Activated CD4-positive, alpha-beta T cell treated with anti-CD3 and anti-CD28 coated beads, Interleukin-2, amount 10 ng/mL, durations not matched to agents 7 days and 5 days (primary cell): ENCODE results near the gene MAFB. TPM values are rescaled to one million over a fixed set of nuclear protein-coding genes. Genes with fewer than 3 reads are reported as not detected.

ENCODE experiments used
- CTCF ChIA-PET: fragments of 350-600 bp; sonication (Branson Sonifier 250); formaldehyde crosslinking; loops from one replicate; lab custom pipeline; 2021; ENCODE audit warnings: antibody characterized with exemption; lab: Charles Lee
- POLR2A ChIA-PET: fragments of 350-600 bp; sonication (Branson Sonifier 250); formaldehyde crosslinking; loops from one replicate; lab custom pipeline; 2021; ENCODE audit warnings: antibody characterized with exemption; lab: Charles Lee
- DNase-seq: peaks from one replicate; pipeline ENCODE4 v3.0.0-alpha.2; 2020
- H3K27ac Mint-ChIP-seq: one replicate; pipeline ENCODE4 v1.8.0; 2021; ENCODE audit warnings: mild to moderate bottlenecking, moderate library complexity, mixed read lengths
- H3K27me3 Mint-ChIP-seq: one replicate; pipeline ENCODE4 v1.8.0; 2021; ENCODE audit warnings: mixed read lengths
- H3K36me3 Mint-ChIP-seq: one replicate; pipeline ENCODE4 v1.8.0; 2021; ENCODE audit warnings: low read depth, mixed read lengths
- H3K4me1 Mint-ChIP-seq: one replicate; pipeline ENCODE4 v1.8.0; 2021; ENCODE audit warnings: mixed read lengths
- H3K4me3 Mint-ChIP-seq: one replicate; pipeline ENCODE4 v1.8.0; 2021; ENCODE audit warnings: mild to moderate bottlenecking, moderate library complexity, mixed read lengths
- H3K9me3 Mint-ChIP-seq: one replicate; pipeline ENCODE4 v1.8.0; 2021; ENCODE audit warnings: mixed read lengths
- total RNA-seq, 2 experiments: library from RNA; stranded (reverse); gene quantifications; one replicate each; pipeline ENCODE4 v1.2.3, GENCODE V29; 2021

The MAFB gene
- total RNA-seq, 2 experiments from 2014 or later: not detected

GRCh38 chr20:40655451-40655850, 33.6 kb downstream of the MAFB start:
- no peak overlapping the region for H3K4me3 Mint-ChIP-seq
- H3K36me3 Mint-ChIP-seq: no peaks in the 10 kb centered on the region
- CTCF ChIA-PET: no interaction called here
- no peaks in the 10 kb centered on the region for H3K4me1 Mint-ChIP-seq
- H3K27me3 Mint-ChIP-seq: no peaks in the 10 kb centered on the region
- no peak for DNase-seq
- POLR2A ChIA-PET: interaction anchor here (0.6 kb wide), 1 partner anchor 667 kb away, joined by 6 read pairs; no protein-coding TSS in a partner anchor
- H3K9me3 Mint-ChIP-seq: no peaks in the 10 kb centered on the region
- H3K27ac Mint-ChIP-seq: no peak overlapping the region

GRCh38 chr20:40654876-40655275, 34.2 kb downstream of the MAFB start:
- POLR2A ChIA-PET: interaction anchor here (0.6 kb wide), 1 partner anchor 668 kb away, joined by 6 read pairs; no protein-coding TSS in a partner anchor
- no peaks in the 10 kb centered on the region for H3K36me3 Mint-ChIP-seq
- no peak overlapping the region for H3K27ac Mint-ChIP-seq
- CTCF ChIA-PET: no interaction called here
- H3K27me3 Mint-ChIP-seq: no peaks in the 10 kb centered on the region
- H3K4me3 Mint-ChIP-seq: no peak overlapping the region
- no peak for DNase-seq
- no peaks in the 10 kb centered on the region for H3K9me3 Mint-ChIP-seq
- no peaks in the 10 kb centered on the region for H3K4me1 Mint-ChIP-seq

DNA sequence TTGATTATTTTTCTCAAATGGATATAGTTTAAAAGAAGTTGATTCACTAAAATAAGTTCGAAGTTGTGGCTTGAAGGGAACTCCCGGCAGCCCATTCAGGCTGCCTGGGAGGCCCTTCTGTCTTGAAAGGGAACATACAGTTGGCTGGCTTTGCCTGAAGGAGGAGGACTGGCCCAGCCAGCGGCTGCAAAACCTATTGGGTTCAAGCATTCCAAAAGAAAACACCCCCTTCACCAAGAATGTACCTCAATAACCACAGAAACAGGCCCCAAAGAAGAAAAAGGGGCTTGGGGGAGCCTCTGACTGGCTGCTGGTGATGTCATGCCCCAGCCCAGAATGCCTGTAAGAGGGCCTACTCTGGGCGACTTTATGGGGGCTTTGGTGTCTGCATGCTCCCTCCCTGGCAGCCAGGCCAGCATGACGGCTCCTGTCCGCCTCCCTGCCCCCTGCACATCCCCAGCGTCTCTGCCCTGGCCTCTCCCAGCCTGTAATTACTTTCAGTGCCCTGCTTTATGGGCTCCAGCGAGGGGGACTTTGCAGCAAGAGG, 36.5 kb downstream of the MAFB start:
- peaks cover 4% of the 10 kb centered on the region for H3K27me3 Mint-ChIP-seq
- no peaks in the 10 kb centered on the region for H3K4me1 Mint-ChIP-seq
- ChIA-PET POLR2A (no interaction called here), CTCF (interaction anchor here (0.6 kb wide), 1 partner anchor 77 kb away, joined by 3 read pairs; no protein-coding TSS in a partner anchor)
- DNase-seq: no peak
- H3K27ac Mint-ChIP-seq: no peak overlapping the region
- no peak overlapping the region for H3K4me3 Mint-ChIP-seq
- no peaks in the 10 kb centered on the region for H3K9me3 Mint-ChIP-seq
- H3K36me3 Mint-ChIP-seq: no peaks in the 10 kb centered on the region

- Mint-ChIP-seq H3K4me3 (no peak overlapping the region), H3K36me3 (no peaks in the 10 kb centered on the region), H3K27ac (no peak overlapping the region), H3K4me1 (no peaks in the 10 kb centered on the region), H3K27me3 (peaks cover 4% of the 10 kb centered on the region), H3K9me3 (no peaks in the 10 kb centered on the region)
- ChIA-PET CTCF (no interaction called here), POLR2A (no interaction called here)
- no peak for DNase-seq
Observed at GRCh38 chr20:40651151-40651550, 37.9 kb downstream of the MAFB start.

- DNase-seq: no peak
- POLR2A ChIA-PET: no interaction called here
- no peak overlapping the region for H3K27ac Mint-ChIP-seq
- CTCF ChIA-PET: no interaction called here
- H3K4me1 Mint-ChIP-seq: no peaks in the 10 kb centered on the region
- no peaks in the 10 kb centered on the region for H3K36me3 Mint-ChIP-seq
- H3K9me3 Mint-ChIP-seq: no peaks in the 10 kb centered on the region
- H3K27me3 Mint-ChIP-seq: peaks cover 4% of the 10 kb centered on the region
- no peak overlapping the region for H3K4me3 Mint-ChIP-seq
Observed at GRCh38 chr20:40650707-40651106, 38.3 kb downstream of the MAFB start.

DNA sequence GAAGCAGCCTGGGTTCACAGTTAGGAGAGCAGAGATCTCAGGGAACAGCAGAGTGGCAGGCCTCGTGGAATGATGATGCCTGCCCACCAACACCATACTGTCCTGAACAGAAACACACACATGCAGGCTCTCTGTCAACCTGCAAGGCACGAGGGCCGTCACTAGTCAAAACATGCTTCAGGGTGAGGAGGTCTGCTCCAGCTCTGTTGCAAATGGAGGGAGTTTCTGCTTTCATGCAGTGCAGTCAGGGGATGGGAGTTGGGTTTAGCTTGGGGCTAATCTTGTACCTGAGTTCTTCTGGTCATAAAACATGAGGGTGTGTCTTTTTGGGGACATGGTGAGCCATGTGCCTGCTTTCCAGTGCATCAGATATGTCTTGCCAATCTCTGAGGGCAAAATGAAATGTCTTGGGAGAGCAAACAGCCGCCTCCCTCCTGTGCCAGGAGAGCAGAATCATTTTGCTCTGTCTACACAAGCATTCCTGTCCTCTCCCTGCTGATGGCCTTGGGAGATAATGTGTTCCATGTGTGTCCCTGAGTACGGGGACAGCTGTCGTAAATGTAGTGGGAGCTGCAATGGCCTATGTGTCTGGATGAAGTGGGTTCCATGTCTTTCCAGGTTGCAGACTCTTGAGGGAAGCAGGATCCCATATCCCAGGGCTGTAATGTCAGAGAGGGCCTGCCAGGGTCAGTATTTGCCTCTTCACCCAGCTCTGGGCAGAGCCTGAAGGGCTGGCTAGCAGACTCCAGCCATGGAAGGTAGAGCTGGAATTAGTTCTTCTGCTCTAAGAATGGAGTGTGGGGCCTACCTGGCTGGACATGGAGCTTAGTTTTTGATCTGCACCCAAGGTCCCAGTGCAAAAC, 40.6 kb downstream of the MAFB start:
- ChIA-PET POLR2A (no interaction called here), CTCF (no interaction called here)
- no peaks in the 10 kb centered on the region for H3K36me3 Mint-ChIP-seq

GRCh38 chr20:40646813-40647212, 42.2 kb downstream of the MAFB start:
- H3K27me3 Mint-ChIP-seq: peaks cover 4% of the 10 kb centered on the region
- DNase-seq: no peak
- H3K9me3 Mint-ChIP-seq: no peaks in the 10 kb centered on the region
- H3K4me1 Mint-ChIP-seq: no peaks in the 10 kb centered on the region
- no peaks in the 10 kb centered on the region for H3K36me3 Mint-ChIP-seq
- no peak overlapping the region for H3K27ac Mint-ChIP-seq
- POLR2A ChIA-PET: no interaction called here
- CTCF ChIA-PET: no interaction called here
- H3K4me3 Mint-ChIP-seq: no peak overlapping the region

More for the DNA sequence above, 40.6 kb downstream of the MAFB start:
- Mint-ChIP-seq H3K9me3 (no peaks in the 10 kb centered on the region), H3K4me1 (no peaks in the 10 kb centered on the region), H3K27me3 (peaks cover 4% of the 10 kb centered on the region), H3K4me3 (no peak overlapping the region), H3K27ac (no peak overlapping the region)
- DNase-seq: no peak

- Mint-ChIP-seq H3K27ac (no peak overlapping the region), H3K27me3 (peaks cover 4% of the 10 kb centered on the region), H3K36me3 (no peaks in the 10 kb centered on the region), H3K4me1 (no peaks in the 10 kb centered on the region), H3K9me3 (no peaks in the 10 kb centered on the region), H3K4me3 (no peak overlapping the region)
- ChIA-PET POLR2A (no interaction called here), CTCF (no interaction called here)
- no peak for DNase-seq
Observed at GRCh38 chr20:40646361-40646760, 42.7 kb downstream of the MAFB start.

- Mint-ChIP-seq H3K4me1 (no peaks in the 10 kb centered on the region), H3K27ac (no peak overlapping the region), H3K9me3 (no peaks in the 10 kb centered on the region), H3K27me3 (peaks cover 4% of the 10 kb centered on the region), H3K4me3 (no peak overlapping the region), H3K36me3 (no peaks in the 10 kb centered on the region)
- ChIA-PET CTCF (no interaction called here), POLR2A (no interaction called here)
- DNase-seq: no peak
Observed at GRCh38 chr20:40644863-40645262, 44.2 kb downstream of the MAFB start.

GRCh38 chr20:40643891-40644290, 45.1 kb downstream of the MAFB start:
- no peak overlapping the region for H3K27ac Mint-ChIP-seq
- no peak for DNase-seq
- H3K27me3 Mint-ChIP-seq: peaks cover 2% of the 10 kb centered on the region
- no peaks in the 10 kb centered on the region for H3K9me3 Mint-ChIP-seq
- POLR2A ChIA-PET: no interaction called here
- H3K36me3 Mint-ChIP-seq: no peaks in the 10 kb centered on the region
- H3K4me1 Mint-ChIP-seq: no peaks in the 10 kb centered on the region
- H3K4me3 Mint-ChIP-seq: no peak overlapping the region
- CTCF ChIA-PET: no interaction called here

GRCh38 chr20:40641809-40642208, 47.2 kb downstream of the MAFB start:
- ChIA-PET CTCF (no interaction called here), POLR2A (no interaction called here)
- Mint-ChIP-seq H3K27me3 (peaks cover 2% of the 10 kb centered on the region), H3K36me3 (no peaks in the 10 kb centered on the region), H3K4me3 (no peak overlapping the region), H3K27ac (no peak overlapping the region), H3K9me3 (no peaks in the 10 kb centered on the region), H3K4me1 (no peaks in the 10 kb centered on the region)
- DNase-seq: no peak

DNA sequence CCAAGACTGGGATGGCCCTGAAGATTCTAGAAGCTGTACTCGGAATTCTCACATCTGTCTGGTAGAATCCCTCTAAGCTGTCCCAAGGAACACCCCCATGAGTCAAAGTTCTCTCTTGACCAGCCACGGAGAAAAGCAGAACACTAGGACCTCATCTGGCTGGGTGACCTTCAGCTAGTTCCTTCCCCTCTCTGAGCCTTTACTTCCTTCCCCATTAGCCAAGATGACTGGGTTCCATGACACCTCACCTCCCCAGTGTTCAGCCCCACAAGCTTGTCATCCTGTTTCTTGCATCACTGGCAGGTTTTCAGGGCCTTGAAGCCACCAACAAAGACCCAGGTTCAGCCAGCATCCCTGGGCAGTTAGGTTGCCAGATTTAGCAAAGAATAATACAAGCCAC, 47.8 kb downstream of the MAFB start:
- DNase-seq: no peak
- ChIA-PET POLR2A (no interaction called here), CTCF (no interaction called here)
- Mint-ChIP-seq H3K4me3 (no peak overlapping the region), H3K9me3 (no peaks in the 10 kb centered on the region), H3K36me3 (no peaks in the 10 kb centered on the region), H3K27ac (no peak overlapping the region), H3K27me3 (peaks cover 2% of the 10 kb centered on the region), H3K4me1 (no peaks in the 10 kb centered on the region)

DNA sequence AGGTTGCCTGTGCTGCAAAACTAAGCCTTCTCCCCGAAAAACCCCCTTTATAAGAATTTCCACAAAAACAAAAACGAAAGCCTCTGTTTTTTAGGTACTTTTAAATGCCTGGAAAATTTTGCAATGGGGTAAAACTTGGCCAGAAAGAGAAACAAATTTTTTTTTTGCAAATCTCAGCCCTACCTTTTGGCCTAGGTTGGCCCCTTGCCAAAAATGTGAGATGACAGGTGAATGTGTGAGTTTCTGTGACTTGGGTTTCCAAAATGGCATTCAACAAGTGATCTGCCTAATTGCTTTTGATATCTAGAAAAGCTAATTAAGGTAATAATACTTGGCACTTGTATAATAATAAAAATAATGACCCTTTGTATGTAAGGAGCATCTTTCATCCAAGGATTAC, 48.4 kb downstream of the MAFB start:
- Mint-ChIP-seq H3K27ac (no peak overlapping the region), H3K36me3 (no peaks in the 10 kb centered on the region), H3K9me3 (no peaks in the 10 kb centered on the region), H3K4me1 (no peaks in the 10 kb centered on the region), H3K27me3 (peaks cover 2% of the 10 kb centered on the region), H3K4me3 (no peak overlapping the region)
- no peak for DNase-seq
- POLR2A ChIA-PET: no interaction called here
- CTCF ChIA-PET: no interaction called here
